ENCODE results near the gene PARD3.
"Not testable (repeated sequence)": the region's sequence is repeated elsewhere in the genome, so short reads cannot be mapped to it uniquely, and the experiment has no call there.

PARD3 gene

DNA sequence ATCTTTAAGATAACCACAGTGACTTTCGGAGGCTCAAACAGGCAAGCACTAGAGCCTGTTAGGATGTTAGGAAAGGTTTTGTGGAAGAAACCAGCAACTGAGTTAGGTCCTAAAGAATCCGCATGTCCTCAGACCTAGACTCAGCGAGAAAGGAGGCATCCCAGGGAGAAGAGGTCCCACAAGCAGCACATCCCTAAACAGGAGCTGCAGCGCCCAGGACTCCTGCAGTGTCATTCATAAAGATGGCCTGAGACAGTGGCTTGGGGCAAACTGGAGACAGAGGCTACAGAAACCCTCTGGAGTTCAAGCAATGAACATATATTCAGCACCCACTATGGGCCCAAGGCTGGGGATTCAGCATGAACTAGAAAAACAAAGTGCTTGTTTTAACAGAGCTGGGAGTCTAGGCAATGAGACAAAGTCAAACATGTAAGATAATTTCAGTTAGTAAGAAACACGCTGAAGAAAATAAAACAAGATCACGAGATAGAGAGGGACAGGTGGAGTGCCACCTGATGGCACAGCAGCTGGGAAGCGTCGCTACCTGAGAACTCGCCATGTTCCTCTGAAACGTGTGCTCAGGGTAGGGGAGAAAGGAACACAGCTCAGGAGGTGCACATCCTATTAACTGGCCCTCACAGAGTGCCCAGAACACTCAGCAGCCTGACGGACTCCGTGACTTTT, 48.1 kb downstream of the PARD3 start:
- no peak for DNase-seq (ENCODE audit: low spot score)

GRCh38 chr10:34766266-34766600, 48.9 kb downstream of the PARD3 start:
- no peak for DNase-seq (ENCODE audit: low spot score)

DNA sequence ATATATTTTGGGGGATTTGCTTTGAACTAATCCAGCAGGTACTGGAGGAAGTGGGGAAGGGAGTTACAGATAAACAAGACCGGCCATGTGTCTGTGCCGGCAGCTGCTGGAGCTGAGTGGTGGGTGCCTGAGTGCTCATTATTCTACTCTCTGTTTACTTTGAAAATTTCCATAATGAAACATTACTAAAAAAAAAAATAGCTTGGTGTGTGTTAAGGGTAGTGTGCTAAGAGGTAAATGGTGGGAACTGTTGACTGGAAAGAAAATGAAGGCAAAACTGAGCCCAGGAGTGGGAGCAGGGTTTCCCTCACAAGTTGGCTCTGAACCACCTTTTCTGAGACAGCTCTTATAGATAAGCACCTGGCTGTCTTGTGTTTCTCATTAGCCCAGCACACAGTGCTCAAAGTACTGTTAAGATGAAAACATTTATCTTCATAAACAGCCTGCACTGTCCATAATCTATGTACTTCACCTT, 50.6 kb downstream of the PARD3 start:
- no peak for DNase-seq (ENCODE audit: low spot score)

DNA sequence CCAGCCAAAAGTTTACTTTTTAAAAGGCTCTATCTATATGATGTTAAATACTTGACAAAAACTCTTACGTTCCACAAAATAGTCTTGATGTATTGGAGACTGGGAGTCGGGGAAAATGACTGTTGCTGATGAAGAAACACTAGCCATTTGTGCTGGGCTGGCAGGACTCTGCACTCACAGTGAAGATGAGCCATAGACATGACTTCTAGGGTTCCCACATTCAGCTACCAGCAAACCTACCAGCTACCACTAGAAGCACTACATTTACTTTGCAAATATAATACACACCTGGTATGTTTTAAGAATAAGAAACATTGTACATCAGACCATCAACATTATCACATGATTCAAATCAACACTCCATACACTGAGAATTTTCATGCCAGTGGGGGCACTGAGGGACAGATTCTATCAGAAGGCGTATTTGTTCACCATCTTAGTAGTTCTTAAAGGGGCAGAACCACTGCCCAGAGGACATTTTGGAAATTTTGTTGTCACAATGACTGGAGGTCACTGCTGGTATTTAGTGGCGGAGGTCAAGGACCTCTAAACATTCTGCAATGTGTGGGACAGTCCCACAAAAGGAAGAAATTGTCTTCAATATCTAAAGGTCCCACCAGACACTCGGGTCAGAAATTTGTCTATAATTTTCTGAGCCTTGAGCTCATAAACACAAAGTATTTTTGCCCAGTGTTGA, 52.3 kb downstream of the PARD3 start:
- DNase-seq (ENCODE audit: low spot score) = no peak

DNA sequence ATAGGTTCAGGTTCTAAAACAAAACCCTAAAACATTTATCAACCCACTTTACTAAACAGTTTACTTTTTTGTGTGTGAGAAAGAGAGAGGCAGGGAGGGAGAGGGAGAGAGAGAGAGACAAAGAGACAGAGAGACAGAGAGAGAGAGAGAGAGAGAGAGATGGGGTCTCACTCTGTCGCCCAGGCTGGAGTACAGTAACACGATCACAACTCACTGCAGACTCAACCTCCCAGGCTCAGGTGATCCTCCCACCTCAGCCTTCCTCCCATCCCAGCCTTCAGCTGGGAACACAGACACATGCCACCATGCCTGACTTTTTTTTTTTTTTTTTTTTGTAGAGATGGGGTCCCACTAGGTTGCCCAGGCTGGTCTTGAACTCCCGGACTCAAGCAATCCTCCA, 52.9 kb downstream of the PARD3 start:
- DNase-seq (ENCODE audit: low spot score) = no peak

- no peak for DNase-seq (ENCODE audit: low spot score)
Measured at GRCh38 chr10:34761453-34761852, 53.6 kb downstream of the PARD3 start.

DNA sequence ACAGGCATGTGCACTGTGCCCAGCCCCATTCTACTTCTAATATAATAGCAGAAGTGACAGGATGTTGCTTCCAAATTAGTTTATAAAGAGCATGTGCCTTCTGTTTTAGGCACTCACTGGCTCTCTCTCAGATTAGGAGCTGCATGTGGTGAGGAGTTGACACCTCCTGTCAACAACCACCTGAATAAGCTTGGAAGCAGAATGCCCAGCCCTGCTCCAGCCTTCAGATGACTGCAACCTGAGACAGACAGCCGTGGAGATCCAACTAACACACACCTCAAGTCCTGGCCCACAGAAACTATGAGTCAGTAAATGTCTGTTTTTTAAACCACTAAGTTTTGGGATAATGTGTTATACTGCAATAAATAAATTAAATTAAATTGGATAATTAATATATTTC, 54.5 kb downstream of the PARD3 start:
- DNase-seq (ENCODE audit: low spot score) = no peak

- DNase-seq (ENCODE audit: low spot score) = no peak
Measured at GRCh38 chr10:34759837-34760215, 55.3 kb downstream of the PARD3 start.

DNA sequence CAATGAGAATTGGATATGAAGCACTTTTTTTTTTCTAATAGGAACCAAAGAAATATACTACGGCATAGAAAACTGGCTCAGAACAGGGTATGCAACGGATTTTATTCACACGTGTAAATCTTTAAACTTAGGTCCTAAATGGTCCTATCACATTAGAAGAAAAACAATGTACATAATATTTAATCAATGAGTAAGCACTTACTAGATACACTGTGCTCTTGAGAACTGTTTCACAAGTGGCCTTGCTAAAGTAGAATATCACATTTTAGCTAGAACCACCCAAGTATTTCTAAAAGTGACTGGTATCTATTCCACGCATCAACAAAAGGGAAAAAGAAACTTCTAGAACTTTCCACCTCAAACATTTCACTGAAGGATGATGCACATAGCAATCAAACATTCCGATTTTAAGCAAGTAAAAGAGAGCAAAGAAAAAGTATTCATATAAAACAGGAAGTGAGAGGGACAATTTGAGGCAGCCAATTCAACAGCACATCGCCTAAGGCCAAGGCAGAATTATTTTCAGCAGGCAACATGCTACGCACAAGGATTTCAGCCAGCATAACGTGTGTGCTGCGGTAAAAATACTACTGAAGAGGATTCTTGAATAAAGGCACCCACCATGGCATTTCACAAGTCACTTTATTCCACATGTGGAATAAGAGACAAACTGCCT, 55.8 kb downstream of the PARD3 start:
- DNase-seq (ENCODE audit: low spot score) = no peak

- no peak for DNase-seq (ENCODE audit: low spot score)
Measured at GRCh38 chr10:34758447-34758996, 56.6 kb downstream of the PARD3 start.

- no peak for DNase-seq (ENCODE audit: low spot score)
Measured at GRCh38 chr10:34757933-34758332, 57.2 kb downstream of the PARD3 start.

GRCh38 chr10:34757181-34757580, 57.9 kb downstream of the PARD3 start:
- not testable (repeated sequence) for DNase-seq (ENCODE audit: low spot score)

GRCh38 chr10:34756584-34756983, 58.5 kb downstream of the PARD3 start:
- no peak for DNase-seq (ENCODE audit: low spot score)

DNA sequence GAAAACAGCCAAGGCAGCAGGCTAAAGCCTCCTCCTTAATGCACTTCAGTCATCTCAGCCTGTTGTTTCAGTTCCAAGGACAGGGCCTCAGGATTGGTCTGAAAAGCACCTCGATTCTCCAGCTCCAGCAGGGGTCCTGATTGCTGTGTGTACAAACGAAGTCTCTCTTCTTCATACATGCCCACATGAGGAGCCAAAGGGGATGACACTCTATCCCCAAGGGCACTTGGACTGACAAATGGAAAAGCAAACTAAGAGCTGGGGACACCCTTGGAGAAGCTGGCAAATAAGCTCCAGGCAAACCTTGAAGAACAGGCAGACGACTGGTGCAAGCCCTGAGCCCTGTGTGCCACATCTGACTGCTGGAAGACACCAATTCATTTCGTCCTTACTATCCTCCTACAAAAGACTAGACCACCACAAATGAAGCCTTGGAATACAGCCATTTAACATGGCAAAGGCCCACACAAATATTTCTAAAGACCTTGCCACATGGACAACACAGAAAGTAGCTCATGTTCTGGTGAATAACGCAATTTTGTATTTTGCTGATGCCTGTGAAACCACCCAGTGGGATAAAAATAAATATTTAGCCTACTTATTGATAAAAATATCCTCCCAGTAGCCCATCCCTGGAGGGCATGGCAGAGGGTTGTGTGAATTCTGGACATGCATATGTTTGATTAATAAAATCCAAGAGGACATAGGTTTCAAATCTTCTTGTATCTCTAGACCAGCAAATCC, 61.9 kb downstream of the PARD3 start:
- no peak for DNase-seq (ENCODE audit: low spot score)

- DNase-seq (ENCODE audit: low spot score) = no peak
Measured at GRCh38 chr10:34751272-34751671, 63.8 kb downstream of the PARD3 start.

- DNase-seq (ENCODE audit: low spot score) = not testable (repeated sequence)
Measured at GRCh38 chr10:34750795-34751194, 64.3 kb downstream of the PARD3 start.

DNA sequence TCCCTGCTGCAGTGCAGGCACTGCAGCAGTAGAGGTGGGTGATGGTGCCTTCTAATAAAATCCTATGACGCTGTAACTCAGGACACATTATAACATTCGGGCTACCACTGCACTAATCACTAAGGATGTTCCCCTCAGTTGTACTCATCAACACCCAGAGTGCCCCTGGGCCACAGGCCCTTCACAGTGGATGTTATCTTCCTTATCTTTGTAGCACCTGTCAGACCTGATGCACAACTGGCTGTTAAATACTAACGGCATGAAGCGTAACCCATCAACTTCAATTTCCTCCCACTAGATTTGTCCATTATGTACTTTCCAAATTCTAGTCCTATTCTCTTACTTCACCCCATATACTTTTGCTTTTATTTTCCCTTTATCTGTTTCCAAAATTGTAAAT, 66.3 kb downstream of the PARD3 start:
- no peak for DNase-seq (ENCODE audit: low spot score)

DNA sequence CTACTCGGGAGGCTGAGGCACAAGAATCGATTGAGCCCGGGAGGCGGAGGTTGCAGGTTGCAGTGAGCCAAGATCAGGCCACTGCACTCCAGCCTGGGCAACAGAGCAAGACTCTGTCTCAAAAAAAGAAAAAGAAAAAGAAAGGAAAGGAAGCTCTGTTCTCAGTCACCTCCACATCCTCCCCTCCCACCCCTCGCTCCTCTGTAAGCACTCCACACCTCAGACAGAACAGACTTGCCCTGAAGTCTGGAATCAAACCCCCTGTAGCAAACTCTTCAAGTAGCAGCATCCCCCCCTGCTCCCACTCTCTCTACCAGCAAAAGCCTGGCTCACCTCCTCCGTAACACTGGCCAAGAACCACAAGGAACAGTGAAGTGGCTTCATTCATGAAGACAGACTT, 66.7 kb downstream of the PARD3 start:
- DNase-seq (ENCODE audit: low spot score) = no peak

- no peak for DNase-seq (ENCODE audit: low spot score)
Measured at GRCh38 chr10:34746094-34746493, 69.0 kb downstream of the PARD3 start.

DNA sequence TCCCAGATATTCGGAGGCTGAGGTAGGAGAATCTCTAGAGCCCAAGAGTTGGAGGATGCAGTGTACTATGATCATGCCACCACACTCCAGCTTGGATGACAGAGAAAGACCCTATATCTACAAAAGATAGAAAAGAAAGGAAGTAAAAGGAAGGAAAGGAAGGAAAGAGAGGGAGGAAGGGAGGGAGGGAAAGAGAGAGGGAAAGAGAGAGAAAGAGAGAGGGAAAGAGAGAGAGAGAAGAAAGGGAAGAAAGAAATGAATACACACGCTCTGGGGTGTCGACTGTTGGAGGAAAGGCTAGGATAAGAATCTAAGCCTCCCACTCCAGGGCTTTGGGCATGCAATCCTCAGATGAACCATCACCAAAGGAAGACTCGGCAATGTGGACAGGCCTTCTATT, 69.9 kb downstream of the PARD3 start:
- DNase-seq (ENCODE audit: low spot score) = no peak

DNA sequence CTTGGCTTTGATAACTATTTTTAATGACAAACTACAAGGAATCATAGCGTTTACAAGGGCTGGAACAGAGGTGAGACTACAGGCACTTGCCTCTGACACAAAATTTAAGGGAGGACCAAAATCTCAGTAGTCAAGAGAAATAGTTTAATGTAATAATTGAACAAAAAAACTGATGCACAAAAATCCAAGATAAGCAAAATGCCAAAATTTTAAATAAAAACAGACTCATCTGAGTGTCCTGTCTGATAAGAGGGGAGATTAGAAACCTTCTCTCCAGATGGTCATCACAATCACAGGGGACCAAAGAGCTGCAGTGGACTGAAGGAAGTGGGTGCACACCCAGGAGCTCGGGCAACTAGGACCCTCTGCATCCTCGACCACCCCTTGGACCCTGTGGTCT, 70.5 kb downstream of the PARD3 start:
- no peak for DNase-seq (ENCODE audit: low spot score)

GRCh38 chr10:34743814-34744213, 71.3 kb downstream of the PARD3 start:
- DNase-seq (ENCODE audit: low spot score) = no peak
